Measurements from ENCODE around the gene BCAS4. TPM values are rescaled to one million over a fixed set of nuclear protein-coding genes. Genes with fewer than 3 reads are reported as not detected.
A peak's percentile ranks its signal among the peaks of the same experiment; 100 is the strongest.

BCAS4 gene
- total and polyA plus RNA-seq, 2 donors (not counting 1 experiment from before 2014, with no cell fraction given): 14.1 to 33.7 TPM

DNA sequence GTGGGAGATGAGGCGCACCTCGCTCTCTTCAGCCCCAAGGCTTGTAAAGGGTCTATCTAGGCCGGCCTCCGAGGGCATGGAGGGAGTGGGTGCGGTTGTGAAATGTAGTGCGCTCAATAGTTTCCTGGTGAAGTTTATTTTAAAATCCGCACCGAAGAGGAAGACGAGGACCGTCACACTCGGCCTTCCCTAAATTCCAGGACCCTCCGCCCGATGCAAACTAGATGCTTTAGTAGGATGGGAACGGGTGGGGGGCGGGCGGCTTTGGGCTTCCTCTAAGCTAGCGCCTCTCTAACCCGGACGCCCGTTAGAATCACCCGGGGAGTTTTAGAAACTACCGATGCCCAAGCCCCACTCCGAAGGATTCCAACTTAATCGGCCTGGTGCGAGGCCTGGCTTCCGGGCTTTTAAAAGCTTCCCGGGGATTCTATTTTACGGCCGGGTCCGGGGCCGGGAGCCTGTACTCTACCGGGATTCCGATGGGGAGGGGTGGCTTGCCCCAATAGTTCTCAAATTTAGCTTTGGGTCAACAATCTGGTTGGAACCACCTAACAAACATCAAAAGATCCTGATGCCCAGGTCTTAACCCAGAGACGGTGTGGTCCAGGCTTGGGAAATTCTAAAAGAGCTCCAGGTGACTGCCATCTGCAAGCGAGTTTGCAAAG, 548 bp upstream of the BCAS4 start:
- no peaks in the 10 kb centered on the region for H3K9me3 ChIP-seq (ENCODE audit: control insufficient read depth, insufficient read depth, low read depth, low read length)
- H3K79me2 ChIP-seq (ENCODE audit: control insufficient read depth, insufficient read depth, low read length): no peaks in the 10 kb centered on the region
- TF ChIP-seq EZH2 (IDR thresholded peaks at IDR 0.05; ENCODE audit: low read length, missing control alignments): no peak
- TF ChIP-seq, protein P1, sequence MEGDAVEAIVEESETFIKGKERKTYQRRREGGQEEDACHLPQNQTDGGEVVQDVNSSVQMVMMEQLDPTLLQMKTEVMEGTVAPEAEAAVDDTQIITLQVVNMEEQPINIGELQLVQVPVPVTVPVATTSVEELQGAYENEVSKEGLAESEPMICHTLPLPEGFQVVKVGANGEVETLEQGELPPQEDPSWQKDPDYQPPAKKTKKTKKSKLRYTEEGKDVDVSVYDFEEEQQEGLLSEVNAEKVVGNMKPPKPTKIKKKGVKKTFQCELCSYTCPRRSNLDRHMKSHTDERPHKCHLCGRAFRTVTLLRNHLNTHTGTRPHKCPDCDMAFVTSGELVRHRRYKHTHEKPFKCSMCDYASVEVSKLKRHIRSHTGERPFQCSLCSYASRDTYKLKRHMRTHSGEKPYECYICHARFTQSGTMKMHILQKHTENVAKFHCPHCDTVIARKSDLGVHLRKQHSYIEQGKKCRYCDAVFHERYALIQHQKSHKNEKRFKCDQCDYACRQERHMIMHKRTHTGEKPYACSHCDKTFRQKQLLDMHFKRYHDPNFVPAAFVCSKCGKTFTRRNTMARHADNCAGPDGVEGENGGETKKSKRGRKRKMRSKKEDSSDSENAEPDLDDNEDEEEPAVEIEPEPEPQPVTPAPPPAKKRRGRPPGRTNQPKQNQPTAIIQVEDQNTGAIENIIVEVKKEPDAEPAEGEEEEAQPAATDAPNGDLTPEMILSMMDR (conservative IDR thresholded peaks at IDR 0.05 in 1 of 2, IDR thresholded peaks at IDR 0.05 in 1 of 2; ENCODE audit: low read depth in 1 of 2, low read length in 2 of 2): peak in 1 of 2 donors; percentile 3
- peaks cover 6% of the 10 kb centered on the region for H3K4me1 ChIP-seq (ENCODE audit: control insufficient read depth, extremely low read depth, insufficient read depth, low read length)
- H3K27me3 ChIP-seq (ENCODE audit: control insufficient read depth, insufficient read depth, low read length): no peaks in the 10 kb centered on the region
- H3K9ac ChIP-seq (ENCODE audit: insufficient read depth, low read length): no peak overlapping the region
- no peaks in the 10 kb centered on the region for H4K20me1 ChIP-seq (ENCODE audit: control insufficient read depth, extremely low read depth, insufficient read depth, low read length)
- H2AFZ ChIP-seq (ENCODE audit: low read length): peak overlapping the region; percentile 45
- peak overlapping the region; percentile 81 for H3K4me2 ChIP-seq (ENCODE audit: extremely low read depth, insufficient read depth, low read length)
- peak overlapping the region; percentile 10 for H3K27ac ChIP-seq (ENCODE audit: insufficient read depth, low read length)
- peak overlapping the region; percentile 29 to 48 (median 46) for H3K4me3 ChIP-seq (replicated peaks in 1 of 4; ENCODE audit: control extremely low read depth in 1 of 4, insufficient read depth in 1 of 4, low read depth in 3 of 4, low read length in 4 of 4)
- no peaks in the 10 kb centered on the region for H3K36me3 ChIP-seq (ENCODE audit: control insufficient read depth, insufficient read depth, low read length)
- no peak for DNase-seq (ENCODE audit: low read depth in 2 of 2)

DNA sequence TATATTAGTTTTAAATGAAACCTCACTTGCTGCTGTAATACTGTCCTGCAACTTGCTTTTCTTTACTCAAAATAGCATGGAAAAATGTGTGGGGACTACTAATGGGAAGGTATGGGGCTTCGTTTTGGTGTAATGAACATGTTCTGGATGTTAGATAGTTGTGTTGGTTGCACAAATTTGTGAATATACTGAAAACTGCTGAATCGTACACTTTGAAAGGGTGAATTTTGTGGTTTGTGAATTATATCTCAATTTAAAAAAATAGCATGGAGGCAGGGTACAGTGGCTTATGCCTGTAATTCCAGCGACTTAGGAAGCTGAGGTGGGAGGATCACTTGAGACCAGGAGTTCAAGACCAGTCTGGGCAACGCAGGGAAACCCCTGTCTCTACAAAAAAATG, 2.3 kb downstream of the BCAS4 start:
- H3K27me3 ChIP-seq (ENCODE audit: control insufficient read depth, insufficient read depth, low read length): no peaks in the 10 kb centered on the region
- H4K20me1 ChIP-seq (ENCODE audit: control insufficient read depth, extremely low read depth, insufficient read depth, low read length): no peaks in the 10 kb centered on the region
- no peaks in the 10 kb centered on the region for H3K4me1 ChIP-seq (ENCODE audit: control insufficient read depth, extremely low read depth, insufficient read depth, low read length)
- DNase-seq (ENCODE audit: low read depth in 2 of 2): no peak
- TF ChIP-seq, protein P1 (conservative IDR thresholded peaks at IDR 0.05 in 1 of 2, IDR thresholded peaks at IDR 0.05 in 1 of 2; ENCODE audit: low read depth in 1 of 2, low read length in 2 of 2): no peak
- no peak for TF ChIP-seq EZH2 (IDR thresholded peaks at IDR 0.05; ENCODE audit: low read length, missing control alignments)
- H3K36me3 ChIP-seq (ENCODE audit: control insufficient read depth, insufficient read depth, low read length): no peaks in the 10 kb centered on the region
- H3K79me2 ChIP-seq (ENCODE audit: control insufficient read depth, insufficient read depth, low read length): no peaks in the 10 kb centered on the region
- no peak overlapping the region for H3K4me2 ChIP-seq (ENCODE audit: extremely low read depth, insufficient read depth, low read length)
- H3K9me3 ChIP-seq (ENCODE audit: control insufficient read depth, insufficient read depth, low read depth, low read length): no peaks in the 10 kb centered on the region
- H3K27ac ChIP-seq (ENCODE audit: insufficient read depth, low read length): no peak overlapping the region
- no peak overlapping the region for H3K9ac ChIP-seq (ENCODE audit: insufficient read depth, low read length)
- H2AFZ ChIP-seq (ENCODE audit: low read length): no peak overlapping the region
- H3K4me3 ChIP-seq (replicated peaks in 1 of 4; ENCODE audit: control extremely low read depth in 1 of 4, insufficient read depth in 1 of 4, low read depth in 3 of 4, low read length in 4 of 4): no peak overlapping the region

- Histone ChIP-seq H3K9me3 (ENCODE audit: control insufficient read depth, insufficient read depth, low read depth, low read length) (no peaks in the 10 kb centered on the region), H3K4me3 (replicated peaks in 1 of 4; ENCODE audit: control extremely low read depth in 1 of 4, insufficient read depth in 1 of 4, low read depth in 3 of 4, low read length in 4 of 4) (no peak overlapping the region), H4K20me1 (ENCODE audit: control insufficient read depth, extremely low read depth, insufficient read depth, low read length) (no peaks in the 10 kb centered on the region), H3K4me2 (ENCODE audit: extremely low read depth, insufficient read depth, low read length) (no peak overlapping the region), H2AFZ (ENCODE audit: low read length) (no peak overlapping the region), H3K79me2 (ENCODE audit: control insufficient read depth, insufficient read depth, low read length) (no peaks in the 10 kb centered on the region), H3K27ac (ENCODE audit: insufficient read depth, low read length) (no peak overlapping the region), H3K9ac (ENCODE audit: insufficient read depth, low read length) (no peak overlapping the region), H3K36me3 (ENCODE audit: control insufficient read depth, insufficient read depth, low read length) (no peaks in the 10 kb centered on the region), H3K27me3 (ENCODE audit: control insufficient read depth, insufficient read depth, low read length) (no peaks in the 10 kb centered on the region), H3K4me1 (ENCODE audit: control insufficient read depth, extremely low read depth, insufficient read depth, low read length) (no peaks in the 10 kb centered on the region)
- TF ChIP-seq EZH2 (IDR thresholded peaks at IDR 0.05; ENCODE audit: low read length, missing control alignments): no peak
- TF ChIP-seq, protein P1 (conservative IDR thresholded peaks at IDR 0.05 in 1 of 2, IDR thresholded peaks at IDR 0.05 in 1 of 2; ENCODE audit: low read depth in 1 of 2, low read length in 2 of 2): no peak
- DNase-seq (ENCODE audit: low read depth in 2 of 2): peak in 1 of 2 donors; percentile 24
Measured at GRCh38 chr20:50798650-50799049, 3.8 kb downstream of the BCAS4 start.

Measured in fibroblast of lung (primary cell).